ENCODE measurements around the gene ARHGEF28. TPM values are rescaled to one million over a fixed set of nuclear protein-coding genes. Genes with fewer than 3 reads are reported as not detected.

The ARHGEF28 gene
- total RNA-seq, 1 donor from 2014 or later, result 8.5 TPM

- H3K9me3 ChIP-seq (ENCODE audit: insufficient read depth, low read depth, low read length), result no peaks in the 10 kb centered on the region
- H3K9ac ChIP-seq (ENCODE audit: low read length), result no peak overlapping the region
- H3K4me1 ChIP-seq (ENCODE audit: insufficient read depth, low read length), result no peaks in the 10 kb centered on the region
- no peak for FAIRE-seq
- H3K79me2 ChIP-seq (ENCODE audit: insufficient read depth, low read length), result no peaks in the 10 kb centered on the region
- no peaks in the 10 kb centered on the region for H4K20me1 ChIP-seq (ENCODE audit: insufficient read depth, low read length)
- H3K27ac ChIP-seq (ENCODE audit: low read depth, low read length), result no peak overlapping the region
- no peak overlapping the region for H3K4me3 ChIP-seq (ENCODE audit: insufficient read depth, low read depth, low read length)
- DNase-seq (ENCODE audit: low read depth), result no peak
- Mint-ChIP-seq H3K27me3 (ENCODE audit: low read depth, unreplicated experiment) (no peaks in the 10 kb centered on the region), H3K27ac (ENCODE audit: unreplicated experiment) (no peak overlapping the region), H3K36me3 (ENCODE audit: low read depth, unreplicated experiment) (no peaks in the 10 kb centered on the region), H3K4me1 (ENCODE audit: low read depth, unreplicated experiment) (no peaks in the 10 kb centered on the region), H3K4me3 (ENCODE audit: unreplicated experiment) (no peak overlapping the region), H3K9me3 (ENCODE audit: unreplicated experiment) (no peaks in the 10 kb centered on the region)
- no peak overlapping the region for H2AFZ ChIP-seq (ENCODE audit: low read depth, low read length)
- no peaks in the 10 kb centered on the region for H3K27me3 ChIP-seq (ENCODE audit: insufficient read depth, low read length)
- no peak for TF ChIP-seq EZH2 (IDR thresholded peaks at IDR 0.05; ENCODE audit: insufficient read depth, low read length)
- TF ChIP-seq, protein P1, sequence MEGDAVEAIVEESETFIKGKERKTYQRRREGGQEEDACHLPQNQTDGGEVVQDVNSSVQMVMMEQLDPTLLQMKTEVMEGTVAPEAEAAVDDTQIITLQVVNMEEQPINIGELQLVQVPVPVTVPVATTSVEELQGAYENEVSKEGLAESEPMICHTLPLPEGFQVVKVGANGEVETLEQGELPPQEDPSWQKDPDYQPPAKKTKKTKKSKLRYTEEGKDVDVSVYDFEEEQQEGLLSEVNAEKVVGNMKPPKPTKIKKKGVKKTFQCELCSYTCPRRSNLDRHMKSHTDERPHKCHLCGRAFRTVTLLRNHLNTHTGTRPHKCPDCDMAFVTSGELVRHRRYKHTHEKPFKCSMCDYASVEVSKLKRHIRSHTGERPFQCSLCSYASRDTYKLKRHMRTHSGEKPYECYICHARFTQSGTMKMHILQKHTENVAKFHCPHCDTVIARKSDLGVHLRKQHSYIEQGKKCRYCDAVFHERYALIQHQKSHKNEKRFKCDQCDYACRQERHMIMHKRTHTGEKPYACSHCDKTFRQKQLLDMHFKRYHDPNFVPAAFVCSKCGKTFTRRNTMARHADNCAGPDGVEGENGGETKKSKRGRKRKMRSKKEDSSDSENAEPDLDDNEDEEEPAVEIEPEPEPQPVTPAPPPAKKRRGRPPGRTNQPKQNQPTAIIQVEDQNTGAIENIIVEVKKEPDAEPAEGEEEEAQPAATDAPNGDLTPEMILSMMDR (IDR thresholded peaks at IDR 0.05; ENCODE audit: insufficient read depth, low read depth, low read length), result no peak
- H3K36me3 ChIP-seq (ENCODE audit: insufficient read depth, low read length), result no peaks in the 10 kb centered on the region
- no peak overlapping the region for H3K4me2 ChIP-seq (ENCODE audit: low read length)
Observed at GRCh38 chr5:73684691-73685090, 58.7 kb downstream of the ARHGEF28 start.

DNA sequence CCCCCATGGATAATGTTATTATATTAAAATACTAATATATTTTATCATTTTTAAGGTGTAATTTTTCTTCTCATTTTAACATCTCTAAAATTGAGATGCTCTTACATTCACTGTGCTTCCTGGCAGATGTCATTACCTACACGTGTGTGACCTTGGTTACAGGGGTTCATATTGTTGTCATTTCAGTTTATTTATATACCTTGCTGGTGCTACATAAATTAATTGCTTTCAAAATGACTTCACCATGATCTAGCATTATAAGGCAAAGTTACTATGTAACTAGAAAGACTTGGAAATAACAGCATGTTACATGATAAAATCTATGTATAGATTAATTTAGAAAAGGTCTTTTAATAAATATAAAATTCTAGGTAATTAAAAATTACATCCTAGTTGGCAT is 60.9 kb downstream of the ARHGEF28 start:
- Histone ChIP-seq H3K27me3 (ENCODE audit: insufficient read depth, low read length) (no peaks in the 10 kb centered on the region), H3K79me2 (ENCODE audit: insufficient read depth, low read length) (no peaks in the 10 kb centered on the region), H4K20me1 (ENCODE audit: insufficient read depth, low read length) (no peaks in the 10 kb centered on the region), H3K36me3 (ENCODE audit: insufficient read depth, low read length) (no peaks in the 10 kb centered on the region), H3K27ac (ENCODE audit: low read depth, low read length) (no peak overlapping the region), H3K4me3 (ENCODE audit: insufficient read depth, low read depth, low read length) (no peak overlapping the region), H2AFZ (ENCODE audit: low read depth, low read length) (no peak overlapping the region), H3K9me3 (ENCODE audit: insufficient read depth, low read depth, low read length) (no peaks in the 10 kb centered on the region), H3K4me1 (ENCODE audit: insufficient read depth, low read length) (peaks cover 9% of the 10 kb centered on the region), H3K4me2 (ENCODE audit: low read length) (no peak overlapping the region), H3K9ac (ENCODE audit: low read length) (no peak overlapping the region)
- Mint-ChIP-seq H3K27me3 (ENCODE audit: low read depth, unreplicated experiment) (no peaks in the 10 kb centered on the region), H3K9me3 (ENCODE audit: unreplicated experiment) (no peaks in the 10 kb centered on the region), H3K36me3 (ENCODE audit: low read depth, unreplicated experiment) (no peaks in the 10 kb centered on the region), H3K4me3 (ENCODE audit: unreplicated experiment) (no peak overlapping the region), H3K27ac (ENCODE audit: unreplicated experiment) (no peak overlapping the region), H3K4me1 (ENCODE audit: low read depth, unreplicated experiment) (peaks cover 3% of the 10 kb centered on the region)
- TF ChIP-seq EZH2 (IDR thresholded peaks at IDR 0.05; ENCODE audit: insufficient read depth, low read length), result no peak
- TF ChIP-seq, protein P1 (IDR thresholded peaks at IDR 0.05; ENCODE audit: insufficient read depth, low read depth, low read length), result no peak
- DNase-seq (ENCODE audit: low read depth), result no peak
- no peak for FAIRE-seq

GRCh38 chr5:73687357-73687756 is 61.4 kb downstream of the ARHGEF28 start:
- no peak overlapping the region for H3K4me3 Mint-ChIP-seq (ENCODE audit: unreplicated experiment)
- Histone ChIP-seq H3K9ac (ENCODE audit: low read length) (no peak overlapping the region), H2AFZ (ENCODE audit: low read depth, low read length) (no peak overlapping the region), H3K27ac (ENCODE audit: low read depth, low read length) (no peak overlapping the region), H3K36me3 (ENCODE audit: insufficient read depth, low read length) (no peaks in the 10 kb centered on the region), H3K4me1 (ENCODE audit: insufficient read depth, low read length) (peaks cover 13% of the 10 kb centered on the region), H3K79me2 (ENCODE audit: insufficient read depth, low read length) (no peaks in the 10 kb centered on the region), H3K4me3 (ENCODE audit: insufficient read depth, low read depth, low read length) (no peak overlapping the region), H3K27me3 (ENCODE audit: insufficient read depth, low read length) (no peaks in the 10 kb centered on the region), H4K20me1 (ENCODE audit: insufficient read depth, low read length) (no peaks in the 10 kb centered on the region), H3K9me3 (ENCODE audit: insufficient read depth, low read depth, low read length) (no peaks in the 10 kb centered on the region), H3K4me2 (ENCODE audit: low read length) (no peak overlapping the region)
- DNase-seq (ENCODE audit: low read depth), result no peak
- TF ChIP-seq, protein P1 (IDR thresholded peaks at IDR 0.05; ENCODE audit: insufficient read depth, low read depth, low read length), result no peak
- no peak for TF ChIP-seq EZH2 (IDR thresholded peaks at IDR 0.05; ENCODE audit: insufficient read depth, low read length)
- H3K4me1 Mint-ChIP-seq (ENCODE audit: low read depth, unreplicated experiment), result peaks cover 6% of the 10 kb centered on the region
- no peaks in the 10 kb centered on the region for H3K27me3 Mint-ChIP-seq (ENCODE audit: low read depth, unreplicated experiment)
- no peak for FAIRE-seq
- H3K9me3 Mint-ChIP-seq (ENCODE audit: unreplicated experiment), result no peaks in the 10 kb centered on the region
- no peaks in the 10 kb centered on the region for H3K36me3 Mint-ChIP-seq (ENCODE audit: low read depth, unreplicated experiment)
- H3K27ac Mint-ChIP-seq (ENCODE audit: unreplicated experiment), result no peak overlapping the region
